NCI-H510A (cell line): ENCODE results near the gene PLA2G2C.

Experiments
- DNase-seq: peaks from one replicate; lab custom pipeline; 2025; lab: John Stamatoyannopoulos, UW

PLA2G2C gene

GRCh38 chr1:20152599-20152930, 33.8 kb downstream of the PLA2G2C start:
- DNase-seq, result no peak

GRCh38 chr1:20151906-20152598, 34.3 kb downstream of the PLA2G2C start:
- DNase-seq, result peak; percentile 88

GRCh38 chr1:20150969-20151368, 35.3 kb downstream of the PLA2G2C start:
- no peak for DNase-seq

GRCh38 chr1:20150326-20150705, 36.0 kb downstream of the PLA2G2C start:
- no peak for DNase-seq

GRCh38 chr1:20149601-20150325, 36.6 kb downstream of the PLA2G2C start:
- no peak for DNase-seq

- no peak for DNase-seq
Observed at GRCh38 chr1:20148571-20149500, 37.5 kb downstream of the PLA2G2C start.

GRCh38 chr1:20147846-20148570, 38.3 kb downstream of the PLA2G2C start:
- DNase-seq, result no peak

GRCh38 chr1:20143734-20144565, 42.4 kb downstream of the PLA2G2C start:
- no peak for DNase-seq

GRCh38 chr1:20143318-20143717, 43.0 kb downstream of the PLA2G2C start:
- no peak for DNase-seq

- DNase-seq, result no peak
Observed at GRCh38 chr1:20142001-20142710, 44.2 kb downstream of the PLA2G2C start.

GRCh38 chr1:20141466-20141865, 44.9 kb downstream of the PLA2G2C start:
- no peak for DNase-seq

- DNase-seq, result no peak
Observed at GRCh38 chr1:20141001-20141400, 45.3 kb downstream of the PLA2G2C start.

GRCh38 chr1:20139776-20140612, 46.3 kb downstream of the PLA2G2C start:
- no peak for DNase-seq

- DNase-seq, result no peak
Observed at GRCh38 chr1:20138961-20139550, 47.3 kb downstream of the PLA2G2C start, which contains the start of gene PLA2G2F. PLA2G2F (plus strand) TSS chr1:20139323; CDS start chr1:20139428, 105 bp downstream.

GRCh38 chr1:20138346-20138745, 48.0 kb downstream of the PLA2G2C start:
- no peak for DNase-seq

- DNase-seq, result no peak
Observed at GRCh38 chr1:20137604-20138003, 48.7 kb downstream of the PLA2G2C start.

- DNase-seq, result peak; percentile 60
Observed at GRCh38 chr1:20137055-20137454, 49.3 kb downstream of the PLA2G2C start.

- no peak for DNase-seq
Observed at GRCh38 chr1:20136249-20136648, 50.1 kb downstream of the PLA2G2C start.

GRCh38 chr1:20134995-20135394, 51.3 kb downstream of the PLA2G2C start:
- no peak for DNase-seq
